Measurements from ENCODE around the gene ZBED4. TPM values are rescaled to one million over a fixed set of nuclear protein-coding genes. Genes with fewer than 3 reads are reported as not detected.

Gene ZBED4
- total RNA-seq, 1 donor from 2014 or later, result 9.1 TPM

DNA sequence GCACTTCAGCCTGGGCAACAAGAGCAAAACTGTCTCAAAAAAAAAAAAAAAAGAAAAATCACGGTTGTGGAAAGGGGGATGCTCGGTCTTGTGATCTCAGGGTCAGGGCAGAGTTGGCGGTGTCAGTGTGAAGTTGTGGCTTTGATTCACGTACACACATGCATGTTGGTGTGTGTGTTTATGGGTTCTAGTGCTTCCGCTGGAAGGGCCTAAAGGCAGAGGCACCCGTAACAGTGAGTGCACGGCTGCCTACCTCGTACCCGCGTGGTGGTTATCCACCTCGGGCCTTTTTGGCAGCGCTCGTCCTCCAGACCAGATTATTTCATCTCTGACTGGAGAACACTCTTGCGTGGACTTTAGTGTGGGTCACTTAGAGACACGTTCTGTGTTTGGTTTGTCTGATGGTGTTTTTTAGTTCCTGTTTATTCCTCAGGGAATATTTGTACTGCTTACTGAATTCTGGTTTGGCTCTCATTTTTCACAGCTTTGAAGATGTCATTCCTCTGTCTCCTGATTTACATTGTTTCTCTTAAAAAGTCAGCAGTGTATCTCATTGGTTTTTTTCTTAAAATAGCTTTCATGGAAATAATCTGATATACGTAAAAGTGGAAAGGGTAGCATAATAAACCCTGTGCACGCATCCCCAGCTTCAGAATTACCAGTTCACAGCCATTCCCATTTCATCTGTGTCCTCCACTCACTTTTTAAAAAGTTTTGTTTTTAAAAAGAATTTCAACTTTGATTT lies 15.6 kb downstream of the ZBED4 start:
- peaks cover 0 to 13% of the 10 kb centered on the region in 2 donors for H3K36me3 ChIP-seq
- no peak overlapping the region for H3K27ac ChIP-seq

DNA sequence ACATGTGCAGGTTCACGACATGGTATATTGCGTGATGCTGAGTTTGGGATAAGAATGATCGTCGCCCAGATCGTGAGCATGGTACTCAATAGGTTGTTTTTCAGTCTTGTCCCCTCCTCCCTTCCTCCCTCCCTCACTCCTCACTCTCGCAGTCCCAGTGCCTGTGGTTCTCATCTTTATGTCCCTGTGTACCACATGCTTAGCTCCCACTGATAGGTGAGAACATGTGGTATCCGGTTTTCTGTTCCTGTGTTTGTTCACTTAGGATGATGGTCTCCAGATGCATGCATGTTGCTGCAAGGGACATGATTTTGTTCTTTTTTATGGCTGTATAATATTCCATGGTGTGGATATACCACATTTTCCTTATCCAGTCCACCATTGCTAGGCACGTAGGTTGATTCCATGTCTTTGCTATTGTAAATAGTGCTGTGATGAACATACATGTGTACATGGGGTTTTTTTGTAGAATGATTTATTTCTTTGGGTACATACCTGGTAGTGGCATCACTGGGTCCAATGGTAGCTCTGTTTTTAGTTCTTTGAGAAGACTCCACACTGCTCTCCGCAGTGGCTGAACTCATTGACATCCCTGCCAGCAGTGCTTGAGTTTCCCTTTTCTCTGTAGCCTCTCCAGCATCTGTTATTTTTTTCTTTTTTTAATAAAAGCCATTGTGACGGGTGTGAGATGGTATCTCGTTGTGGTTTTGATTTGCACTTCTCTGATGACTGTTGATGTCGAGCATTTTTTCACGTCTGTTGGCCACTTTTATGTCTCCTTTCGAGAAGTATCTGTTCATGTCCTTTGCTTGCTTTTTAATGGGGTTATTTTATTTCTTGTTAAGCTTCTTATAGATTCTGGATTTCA lies 16.4 kb downstream of the ZBED4 start:
- intact Hi-C loops (cut with DNase I), result no loop called here
- no peaks in the 10 kb centered on the region for H3K4me1 ChIP-seq
- no peak for TF ChIP-seq POLR2A (IDR thresholded peaks at IDR 0.05)
- TF ChIP-seq, protein P1, sequence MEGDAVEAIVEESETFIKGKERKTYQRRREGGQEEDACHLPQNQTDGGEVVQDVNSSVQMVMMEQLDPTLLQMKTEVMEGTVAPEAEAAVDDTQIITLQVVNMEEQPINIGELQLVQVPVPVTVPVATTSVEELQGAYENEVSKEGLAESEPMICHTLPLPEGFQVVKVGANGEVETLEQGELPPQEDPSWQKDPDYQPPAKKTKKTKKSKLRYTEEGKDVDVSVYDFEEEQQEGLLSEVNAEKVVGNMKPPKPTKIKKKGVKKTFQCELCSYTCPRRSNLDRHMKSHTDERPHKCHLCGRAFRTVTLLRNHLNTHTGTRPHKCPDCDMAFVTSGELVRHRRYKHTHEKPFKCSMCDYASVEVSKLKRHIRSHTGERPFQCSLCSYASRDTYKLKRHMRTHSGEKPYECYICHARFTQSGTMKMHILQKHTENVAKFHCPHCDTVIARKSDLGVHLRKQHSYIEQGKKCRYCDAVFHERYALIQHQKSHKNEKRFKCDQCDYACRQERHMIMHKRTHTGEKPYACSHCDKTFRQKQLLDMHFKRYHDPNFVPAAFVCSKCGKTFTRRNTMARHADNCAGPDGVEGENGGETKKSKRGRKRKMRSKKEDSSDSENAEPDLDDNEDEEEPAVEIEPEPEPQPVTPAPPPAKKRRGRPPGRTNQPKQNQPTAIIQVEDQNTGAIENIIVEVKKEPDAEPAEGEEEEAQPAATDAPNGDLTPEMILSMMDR (IDR thresholded peaks at IDR 0.05), result no peak

More for the DNA sequence above, 15.6 kb downstream of the ZBED4 start:
- Histone ChIP-seq H3K4me3 (no peak overlapping the region), H3K9me3 (peaks cover 9% of the 10 kb centered on the region), H3K27me3 (no peaks in the 10 kb centered on the region), H3K4me1 (no peaks in the 10 kb centered on the region)
- no peak for DNase-seq (ENCODE audit: extremely low spot score in 2 of 2)
- intact Hi-C loops (cut with DNase I), result no loop called here
- TF ChIP-seq POLR2AphosphoS5 (IDR thresholded peaks at IDR 0.05; ENCODE audit: insufficient read depth in 1 of 2, low read depth in 1 of 2) (no peak), POLR2A (IDR thresholded peaks at IDR 0.05) (no peak)
- TF ChIP-seq, protein P1 (IDR thresholded peaks at IDR 0.05), result no peak

DNA sequence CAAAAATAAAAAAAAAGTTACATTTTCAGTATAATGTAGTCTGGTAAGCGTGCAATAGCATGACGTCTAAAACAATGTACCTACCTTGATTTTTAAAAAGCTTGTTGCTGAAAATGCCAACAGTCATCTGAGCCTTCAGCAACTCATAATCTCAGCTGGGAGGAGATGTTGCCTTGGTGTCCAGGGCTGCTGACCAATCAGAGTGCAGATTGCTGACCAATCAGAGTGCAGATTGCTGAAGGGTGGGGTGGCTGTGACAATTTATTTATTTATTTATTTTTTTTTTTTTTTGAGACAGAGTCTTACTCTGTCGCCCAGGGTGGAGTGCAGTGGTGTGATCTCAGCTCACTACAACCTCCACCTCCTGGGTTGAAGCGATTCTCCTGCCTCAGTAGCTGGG lies 17.8 kb downstream of the ZBED4 start:
- Histone ChIP-seq H3K36me3 (peaks cover 0 to 13% of the 10 kb centered on the region in 2 donors), H3K4me3 (no peak overlapping the region), H3K27ac (no peak overlapping the region), H3K4me1 (no peaks in the 10 kb centered on the region), H3K27me3 (no peaks in the 10 kb centered on the region), H3K9me3 (peaks cover 9% of the 10 kb centered on the region)
- DNase-seq (ENCODE audit: extremely low spot score in 2 of 2), result no peak
- intact Hi-C loops (cut with DNase I), result no loop called here
- TF ChIP-seq POLR2AphosphoS5 (IDR thresholded peaks at IDR 0.05; ENCODE audit: insufficient read depth in 1 of 2, low read depth in 1 of 2) (no peak), POLR2A (IDR thresholded peaks at IDR 0.05) (no peak)
- TF ChIP-seq, protein P1 (IDR thresholded peaks at IDR 0.05), result no peak

More for the DNA sequence above, 16.4 kb downstream of the ZBED4 start:
- Histone ChIP-seq H3K4me3 (no peak overlapping the region), H3K9me3 (peaks cover 9% of the 10 kb centered on the region), H3K36me3 (peaks cover 0 to 13% of the 10 kb centered on the region in 2 donors), H3K27me3 (no peaks in the 10 kb centered on the region), H3K27ac (no peak overlapping the region)
- DNase-seq (ENCODE audit: extremely low spot score in 2 of 2), result no peak

DNA sequence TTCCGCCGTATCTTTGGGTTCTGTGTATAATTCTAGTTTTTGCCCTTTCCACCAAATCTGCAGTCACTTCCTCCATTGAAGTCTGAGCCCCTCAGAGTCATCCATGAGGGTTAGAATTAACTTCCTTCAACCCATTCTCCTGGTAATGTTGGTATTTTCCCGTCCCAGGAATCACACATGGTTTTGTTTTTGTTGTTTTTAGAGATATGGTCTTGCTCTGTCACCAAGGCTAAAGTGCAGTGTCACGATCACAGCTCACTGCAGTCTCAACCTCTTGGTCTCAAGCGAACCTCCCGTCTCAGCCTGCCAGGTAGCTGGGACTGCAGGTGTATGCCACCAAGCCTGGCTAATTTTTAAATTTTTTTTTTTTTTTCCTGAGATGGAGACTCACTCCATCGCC lies 18.7 kb downstream of the ZBED4 start:
- no peak for DNase-seq (ENCODE audit: extremely low spot score in 2 of 2)
- intact Hi-C loops (cut with DNase I), result no loop called here
- H3K4me1 ChIP-seq, result no peaks in the 10 kb centered on the region
- H3K27me3 ChIP-seq, result no peaks in the 10 kb centered on the region
- peaks cover 9% of the 10 kb centered on the region for H3K9me3 ChIP-seq
- no peak for TF ChIP-seq POLR2A (IDR thresholded peaks at IDR 0.05)
- TF ChIP-seq, protein P1 (IDR thresholded peaks at IDR 0.05), result no peak
- no peak for TF ChIP-seq POLR2AphosphoS5 (IDR thresholded peaks at IDR 0.05; ENCODE audit: insufficient read depth in 1 of 2, low read depth in 1 of 2)
- no peak overlapping the region for H3K4me3 ChIP-seq
- H3K36me3 ChIP-seq, result peaks cover 0 to 6% of the 10 kb centered on the region in 2 donors
- no peak overlapping the region for H3K27ac ChIP-seq
